Stimulated activated CD8-positive, alpha-beta memory T cell treated with anti-CD3 and anti-CD28 coated beads, Interleukin-4, amount 100 ng/mL, for 48 hours (primary cell): Measurements from ENCODE around the gene MGMT.

Experiments
- DNase-seq: peaks from one replicate; pipeline ENCODE4 v3.0.0-alpha.2; 2020

The MGMT gene

GRCh38 chr10:129784291-129784690 lies 317.2 kb downstream of the MGMT start:
- no peak for DNase-seq

GRCh38 chr10:129784891-129785290 lies 317.9 kb downstream of the MGMT start:
- no peak for DNase-seq

GRCh38 chr10:129785536-129785981 lies 318.5 kb downstream of the MGMT start:
- DNase-seq: no peak

GRCh38 chr10:129786216-129786615 lies 319.2 kb downstream of the MGMT start:
- DNase-seq: no peak

GRCh38 chr10:129787557-129787956 lies 320.5 kb downstream of the MGMT start:
- no peak for DNase-seq

GRCh38 chr10:129788215-129788614 lies 321.2 kb downstream of the MGMT start:
- DNase-seq: no peak

- no peak for DNase-seq
These were observed 323.8 kb downstream of the MGMT start for GRCh38 chr10:129790715-129791446.

GRCh38 chr10:129792141-129792540 lies 325.1 kb downstream of the MGMT start:
- no peak for DNase-seq

GRCh38 chr10:129792864-129793263 lies 325.8 kb downstream of the MGMT start:
- DNase-seq: no peak

GRCh38 chr10:129793479-129793878 lies 326.4 kb downstream of the MGMT start:
- no peak for DNase-seq

GRCh38 chr10:129793996-129794395 lies 327.0 kb downstream of the MGMT start:
- DNase-seq: no peak

- DNase-seq: no peak
These were observed 329.8 kb downstream of the MGMT start for GRCh38 chr10:129796710-129797420.

- DNase-seq: no peak
These were observed 332.9 kb downstream of the MGMT start for GRCh38 chr10:129799942-129800341.

GRCh38 chr10:129800796-129801340 lies 333.8 kb downstream of the MGMT start:
- DNase-seq: no peak

GRCh38 chr10:129807211-129807610 lies 340.2 kb downstream of the MGMT start:
- DNase-seq: no peak

GRCh38 chr10:129808092-129808983 lies 341.3 kb downstream of the MGMT start:
- DNase-seq: no peak

- DNase-seq: no peak
These were observed 342.4 kb downstream of the MGMT start for GRCh38 chr10:129809431-129809830.

GRCh38 chr10:129809841-129810240 lies 342.8 kb downstream of the MGMT start:
- no peak for DNase-seq

- DNase-seq: no peak
These were observed 344.2 kb downstream of the MGMT start for GRCh38 chr10:129811208-129811607.

GRCh38 chr10:129812398-129812797 lies 345.4 kb downstream of the MGMT start:
- DNase-seq: no peak

- no peak for DNase-seq
These were observed 347.9 kb downstream of the MGMT start for GRCh38 chr10:129814681-129815646.
